ENCODE results near the gene PRR14L.
"Not testable (repeated sequence)": the region's sequence is repeated elsewhere in the genome, so short reads cannot be mapped to it uniquely, and the experiment has no call there.

PRR14L gene

DNA sequence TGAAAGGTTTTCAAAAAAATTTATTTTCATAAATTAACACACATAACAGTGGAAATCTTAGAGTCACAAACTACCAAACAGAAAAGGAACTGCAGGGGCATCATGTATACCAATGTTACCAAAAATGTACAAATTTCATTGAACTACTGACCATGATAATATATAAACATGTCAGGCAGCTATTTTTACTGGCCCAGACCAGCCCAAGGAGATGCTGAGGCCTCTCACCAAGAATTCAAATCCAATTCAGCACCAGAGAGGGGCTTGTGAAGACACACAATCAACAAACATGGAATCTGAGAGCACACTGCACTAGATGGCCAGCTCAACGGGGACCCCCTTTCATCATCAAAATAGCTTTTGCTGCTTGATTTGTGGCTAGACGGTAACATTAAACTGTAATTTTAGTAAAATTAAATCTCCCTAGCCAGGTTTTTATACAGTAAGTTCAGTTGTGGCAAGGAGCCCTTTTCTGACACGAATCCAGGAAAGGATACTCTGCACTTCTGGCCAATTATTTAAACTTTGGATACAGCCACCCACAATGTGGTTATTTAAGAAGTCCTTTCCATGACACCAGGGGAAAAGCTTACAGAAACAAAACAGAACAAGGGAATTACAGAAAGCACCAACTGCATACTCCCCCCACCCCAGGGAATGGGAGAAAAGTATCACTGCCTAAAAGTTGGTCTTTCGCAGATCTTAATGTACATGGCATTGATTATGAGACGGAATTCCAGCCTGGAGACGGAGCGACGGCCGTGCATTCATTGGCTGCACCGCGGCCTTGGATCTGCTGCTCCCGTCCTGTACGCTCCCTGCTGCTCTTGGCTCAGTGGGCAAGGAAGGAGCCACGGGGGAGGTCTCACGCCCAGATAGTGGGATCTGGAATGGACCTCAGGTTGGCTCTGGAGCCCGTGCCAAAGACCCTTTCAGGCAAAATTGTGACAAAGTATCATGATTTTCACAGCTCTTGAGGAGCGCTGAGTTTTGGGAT is 68.3 kb downstream of the PRR14L start:
- DNase-seq, result peak; percentile 21

GRCh38 chr22:31680861-31681341 is 69.0 kb downstream of the PRR14L start:
- no peak for DNase-seq

GRCh38 chr22:31678748-31679147 is 71.2 kb downstream of the PRR14L start:
- no peak for DNase-seq

DNA sequence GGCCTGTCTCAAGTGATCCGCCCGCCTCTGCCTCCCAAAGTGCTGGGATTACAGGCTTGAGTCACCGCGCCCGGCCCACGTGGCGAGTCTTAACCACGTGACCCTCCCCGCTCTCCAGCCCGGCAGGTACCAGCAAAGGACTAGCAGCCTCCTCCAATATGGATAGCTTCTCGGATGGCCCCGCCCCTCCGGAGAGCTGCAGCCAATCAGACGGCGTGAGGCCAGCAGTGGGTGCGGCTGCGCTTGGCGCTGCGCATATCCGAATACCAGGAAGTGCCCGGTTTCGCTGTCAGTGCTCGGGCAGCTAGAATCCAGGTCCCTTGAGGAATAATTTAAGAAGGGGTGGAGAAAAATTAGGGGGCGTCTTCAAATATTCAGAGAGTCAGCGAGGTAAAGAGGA is 73.2 kb downstream of the PRR14L start:
- DNase-seq, result peak; percentile 90

DNA sequence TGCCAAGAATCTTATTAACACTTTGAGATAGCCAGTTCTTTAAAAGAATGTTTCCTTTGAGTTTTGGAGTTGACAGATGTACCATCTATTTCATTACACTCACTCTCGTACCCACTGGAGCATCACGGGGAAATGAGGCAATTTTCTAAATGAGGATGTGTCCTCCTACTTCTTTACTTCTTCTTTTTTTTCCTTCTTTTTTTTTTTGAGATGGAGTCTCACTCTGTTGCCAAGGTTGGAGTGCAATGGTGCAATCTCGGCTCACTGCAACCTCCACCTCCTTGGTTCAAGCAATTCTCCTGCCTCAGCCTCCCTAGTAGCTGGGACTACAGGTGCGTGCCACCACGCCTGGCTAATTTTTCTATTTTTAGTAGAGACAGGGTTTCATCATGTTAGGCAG is 75.7 kb downstream of the PRR14L start:
- not testable (repeated sequence) for DNase-seq

- not testable (repeated sequence) for DNase-seq
Measured at GRCh38 chr22:31668849-31669248, 81.1 kb downstream of the PRR14L start.

- no peak for DNase-seq
Measured at GRCh38 chr22:31662668-31663037, 87.3 kb downstream of the PRR14L start.

DNA sequence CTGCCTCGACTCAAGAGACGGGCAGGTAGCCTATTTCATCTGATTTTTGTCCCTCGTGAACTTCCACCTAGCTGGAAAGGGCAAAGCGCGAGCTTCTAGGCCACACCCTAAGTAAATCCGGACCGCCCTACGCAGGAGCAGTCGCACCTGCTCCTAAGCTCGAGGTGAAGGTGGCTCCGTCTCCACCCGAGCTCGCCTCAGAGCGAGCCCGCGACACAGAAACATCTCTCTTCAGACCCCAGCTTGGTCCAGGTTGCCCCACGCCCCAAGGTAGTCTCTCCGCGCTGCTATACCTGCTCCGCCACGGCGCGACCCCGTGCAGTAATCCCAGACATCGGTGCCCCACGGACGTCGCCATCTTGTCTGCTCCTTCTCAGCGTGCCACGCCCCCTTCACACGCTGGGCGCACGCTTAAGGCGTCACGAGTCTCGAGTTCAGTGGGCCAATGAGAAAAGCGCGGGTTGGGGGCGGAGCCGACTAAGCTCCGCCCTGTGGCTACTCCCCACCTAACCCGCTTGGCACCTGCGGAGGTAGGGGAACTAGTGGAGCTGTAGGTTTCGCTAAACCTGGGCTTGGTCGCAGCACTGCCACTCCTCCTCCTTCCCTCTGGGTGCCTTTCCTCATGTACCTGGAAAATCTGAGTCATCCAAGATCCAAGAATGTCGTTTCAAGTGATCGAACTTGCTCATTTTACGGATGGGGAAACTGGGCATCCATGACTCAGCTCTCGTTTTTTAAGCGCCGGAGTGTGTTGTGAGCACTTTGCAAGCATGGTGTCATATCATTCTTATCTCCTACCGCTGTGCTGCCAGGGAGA is 87.9 kb downstream of the PRR14L start, which contains the start of gene PISD:
Gene PISD, minus strand, starts transcription at position 365 of the 817 bp plus-strand sequence. Its CDS starts 7 bp downstream, at position 358.
- DNase-seq, result peak; percentile 98

DNA sequence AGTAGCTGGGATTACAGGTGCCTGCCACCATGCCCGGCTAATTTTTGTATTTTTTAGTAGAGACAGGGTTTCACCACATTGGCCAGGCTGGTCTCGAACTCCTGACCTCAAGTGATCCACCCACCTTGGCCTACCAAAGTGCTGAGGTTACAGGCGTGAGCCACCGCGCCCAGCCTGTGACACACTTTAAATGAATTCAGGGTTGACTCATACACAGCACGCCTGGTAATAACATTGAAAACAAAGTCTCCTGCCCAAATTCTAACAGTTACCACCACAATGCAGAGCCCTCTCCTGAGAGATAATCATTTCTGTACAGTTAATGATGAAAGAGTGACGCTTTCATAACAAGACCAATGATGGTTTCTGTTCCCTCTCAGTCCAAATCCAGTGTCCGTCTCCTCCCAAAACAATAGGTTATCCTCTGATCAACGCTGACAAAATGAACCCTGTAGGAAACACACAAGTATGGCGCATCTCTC is 89.0 kb downstream of the PRR14L start:
- not testable (repeated sequence) for DNase-seq

- no peak for DNase-seq
Measured at GRCh38 chr22:31659246-31659645, 90.7 kb downstream of the PRR14L start.

DNA sequence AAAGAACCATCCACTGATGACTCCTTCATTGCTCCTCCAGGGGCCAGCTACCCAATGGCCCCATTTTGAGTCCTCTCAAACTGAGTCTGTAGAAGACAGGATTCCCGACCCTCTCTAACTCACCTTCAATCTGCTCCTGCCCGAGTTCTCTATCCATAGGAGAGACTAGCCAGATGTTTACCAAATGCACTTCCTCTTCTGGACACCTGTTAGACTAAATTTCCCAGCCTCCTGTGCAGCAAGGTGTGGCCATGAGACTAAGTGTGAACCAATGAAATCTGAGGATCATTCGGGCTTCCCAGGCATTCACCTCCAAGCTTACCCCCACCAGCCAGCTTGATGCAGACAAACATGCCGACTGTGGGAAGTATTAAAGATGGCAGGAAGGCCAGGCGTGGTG is 95.5 kb downstream of the PRR14L start:
- no peak for DNase-seq

DNA sequence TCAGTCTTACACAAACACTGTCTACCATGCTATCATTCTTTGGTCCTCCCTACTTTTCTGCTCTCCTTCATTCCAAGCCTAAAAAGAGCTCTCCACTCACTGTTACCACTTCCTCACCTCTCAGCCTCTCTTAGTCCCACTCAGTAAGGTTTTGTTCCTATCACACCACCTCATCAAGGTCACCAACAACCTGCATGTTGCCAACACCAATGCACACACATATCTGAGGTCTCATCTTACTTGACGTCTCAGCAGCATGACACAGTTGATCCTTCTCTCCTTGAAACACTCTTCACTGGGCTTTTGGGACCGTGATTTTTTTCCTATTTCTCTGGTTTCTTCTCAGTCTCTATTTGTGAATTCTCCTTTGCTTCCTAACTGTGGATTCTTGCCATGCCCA is 96.0 kb downstream of the PRR14L start:
- DNase-seq, result no peak

DNA sequence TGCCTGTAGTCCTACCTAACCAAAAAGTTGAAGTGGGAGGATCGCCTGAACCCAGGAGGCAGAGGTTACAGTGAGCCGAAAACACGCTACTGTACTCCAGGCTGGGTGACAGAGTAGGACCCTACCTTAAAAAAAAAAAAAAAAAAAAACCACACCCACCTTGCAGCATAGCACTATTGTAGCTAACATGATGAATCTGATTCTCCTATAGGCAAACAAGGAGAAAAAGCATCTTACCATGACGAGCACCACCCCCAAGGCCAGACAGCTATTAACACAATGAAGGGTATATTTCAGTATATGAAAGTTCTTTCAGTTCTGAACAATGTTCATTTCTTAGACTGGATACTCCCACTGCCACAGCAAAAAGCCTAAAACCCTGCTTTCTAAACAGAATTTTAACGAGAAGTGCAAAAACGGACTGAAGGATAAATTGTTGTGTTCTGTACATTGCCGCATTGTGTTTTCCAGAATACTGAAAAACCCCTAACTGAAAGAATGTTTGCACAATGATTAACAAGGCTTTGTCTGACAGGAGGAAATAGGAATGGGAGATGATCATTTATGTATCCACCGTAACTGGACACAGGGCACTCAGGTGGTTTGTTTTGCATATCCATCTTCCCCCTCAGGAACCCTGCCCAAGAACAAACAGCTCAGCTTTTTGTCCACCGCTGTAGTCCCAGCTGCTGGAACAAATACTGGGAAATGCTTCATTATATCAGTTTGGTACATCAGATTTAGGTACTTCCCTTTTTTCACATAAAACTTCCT is 96.8 kb downstream of the PRR14L start:
- no peak for DNase-seq

DNA sequence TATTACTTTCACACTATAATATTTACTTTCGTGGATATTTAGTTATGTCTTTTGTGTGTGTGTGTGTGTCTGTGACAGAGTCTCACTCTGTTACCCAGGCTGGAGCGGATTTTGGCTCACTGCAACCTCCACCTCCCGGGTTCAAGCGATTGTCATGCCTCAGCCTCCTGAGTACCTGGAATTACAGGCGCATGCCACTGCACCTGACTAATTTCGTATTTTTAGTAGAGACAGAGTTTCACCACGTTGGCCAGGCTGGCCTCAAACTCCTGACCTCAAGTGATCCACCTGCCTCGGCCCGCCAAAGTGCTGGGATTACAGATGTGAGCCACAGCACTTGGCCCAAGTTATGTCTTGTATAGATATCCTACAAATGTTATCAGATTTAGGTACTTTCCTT is 97.8 kb downstream of the PRR14L start:
- no peak for DNase-seq

GRCh38 chr22:31651664-31652063 is 98.3 kb downstream of the PRR14L start:
- DNase-seq, result no peak

DNA sequence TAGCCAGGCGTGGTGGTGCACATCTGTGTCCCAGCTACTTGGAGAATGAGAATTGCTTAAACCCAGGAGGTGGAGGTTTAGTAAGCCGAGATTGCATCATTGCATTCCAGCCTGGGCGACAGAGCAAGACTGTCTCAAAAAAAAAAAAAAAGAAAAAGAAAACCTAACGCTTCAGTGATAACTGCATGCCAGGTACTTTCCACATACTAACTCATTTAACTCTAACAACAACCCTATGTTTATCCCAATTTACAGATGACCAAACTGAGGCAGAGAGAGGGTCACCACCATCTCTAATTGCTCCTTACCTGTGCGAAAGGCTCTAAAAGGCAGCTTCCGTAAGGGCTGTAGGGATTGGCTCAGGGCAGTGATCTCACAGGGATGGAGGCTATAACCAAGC is 99.5 kb downstream of the PRR14L start:
- DNase-seq, result no peak

DNA sequence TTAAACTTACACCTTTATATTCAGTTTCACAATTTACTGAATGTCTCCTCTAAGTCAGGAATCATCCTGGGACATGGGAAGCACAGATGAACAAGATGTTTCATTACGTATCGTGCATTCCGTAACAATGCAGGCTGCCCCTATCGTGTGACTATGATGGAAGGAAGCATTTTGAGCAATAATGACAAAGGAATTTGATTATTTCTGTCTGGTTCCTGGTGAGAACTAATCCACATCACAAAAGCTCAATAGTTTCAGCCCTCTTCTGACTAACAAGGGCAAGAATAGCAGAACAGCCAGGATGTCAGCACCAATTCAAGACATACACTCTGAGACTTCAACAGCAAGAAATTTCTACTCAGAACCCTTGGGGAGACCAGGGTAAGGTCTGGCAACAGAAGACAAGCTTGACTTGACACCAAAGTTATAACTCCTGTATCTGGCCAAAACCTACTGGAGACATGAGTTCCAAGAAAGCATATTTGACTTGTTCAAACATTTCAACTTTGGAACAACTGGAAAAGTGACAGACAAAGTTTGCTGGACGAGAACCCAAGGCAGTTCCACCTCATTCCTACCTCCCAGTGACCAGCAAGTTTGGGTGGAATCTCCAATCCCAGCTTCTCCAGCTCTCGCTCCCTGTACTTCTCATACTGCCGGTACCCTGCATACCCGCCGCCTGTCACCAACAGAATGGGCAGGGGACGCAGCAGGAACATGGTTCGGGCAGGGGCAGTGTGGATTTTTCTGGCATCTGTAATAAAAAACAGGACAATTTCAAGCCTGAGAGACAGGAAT is 102.2 kb downstream of the PRR14L start:
- DNase-seq, result no peak

GRCh38 chr22:31647066-31647465 is 102.9 kb downstream of the PRR14L start:
- DNase-seq, result no peak

DNA sequence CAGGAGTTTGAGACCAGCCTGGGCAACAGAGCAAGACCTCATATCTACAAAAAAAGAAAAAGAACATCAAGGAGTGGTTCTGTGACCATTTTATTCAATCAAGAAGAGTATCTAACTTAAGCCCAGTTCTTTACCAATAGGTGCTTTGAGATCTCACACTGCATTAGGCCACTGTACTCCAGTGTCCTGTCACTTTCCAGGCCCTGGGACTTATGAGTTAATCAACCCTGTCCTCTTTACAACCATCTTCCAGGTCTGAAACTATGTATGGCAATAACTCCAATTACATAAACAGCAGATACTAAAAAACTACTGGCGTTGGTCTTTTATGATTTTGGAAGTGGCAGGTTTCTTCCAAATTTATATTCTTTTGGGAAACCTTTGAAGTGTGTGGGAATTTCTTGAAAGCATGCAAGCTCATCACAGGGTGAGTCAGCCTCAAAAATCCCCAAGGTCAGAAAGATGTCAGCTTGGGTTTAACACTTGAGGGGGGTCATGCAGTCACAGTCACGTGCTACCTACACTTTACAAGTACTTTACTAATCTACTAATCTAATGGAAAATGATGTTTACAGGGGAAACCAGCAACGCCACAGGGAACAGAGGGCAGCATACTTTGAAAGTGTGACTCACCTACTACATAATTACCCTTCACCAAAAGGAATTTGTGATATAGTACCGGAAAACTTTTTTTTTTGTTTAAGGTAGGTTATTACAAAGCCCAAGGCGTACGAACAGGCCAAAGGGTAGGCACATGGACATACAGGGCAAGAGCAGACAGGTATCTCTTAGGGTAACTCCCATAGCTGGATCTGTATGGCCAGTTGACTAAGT is 103.5 kb downstream of the PRR14L start:
- no peak for DNase-seq

DNA sequence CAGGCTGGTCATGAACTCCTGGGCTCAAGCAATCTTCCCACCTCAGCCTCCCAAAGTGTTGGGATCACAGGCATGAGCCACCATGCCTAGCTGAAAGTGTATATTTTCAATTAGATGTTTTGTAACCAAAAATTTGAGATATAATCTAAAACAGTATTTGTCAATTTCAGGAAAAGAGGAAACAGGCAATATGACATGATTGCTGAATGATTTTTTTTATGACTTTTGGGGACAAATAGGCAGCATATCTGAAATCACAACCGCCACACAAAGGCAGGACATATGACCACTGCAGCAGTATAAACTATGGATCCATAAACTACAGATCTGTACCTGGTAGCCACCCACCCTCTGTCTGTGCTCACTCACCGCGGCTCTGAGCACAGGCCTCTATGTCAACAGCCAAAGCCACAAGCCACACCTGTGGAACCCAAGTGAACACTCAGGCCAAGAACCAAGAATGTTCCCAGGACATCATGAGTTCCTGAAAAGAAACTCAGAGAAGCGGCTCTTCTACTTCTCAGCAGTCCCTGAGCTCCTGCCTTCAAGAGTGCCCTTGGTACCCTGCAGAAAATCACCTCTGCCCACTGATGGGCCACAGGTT is 110.4 kb downstream of the PRR14L start:
- DNase-seq, result no peak

All from eye (tissue), 1 donor.